Suprapubic skin (tissue), 4 donors: ENCODE results near the gene ATP6V0A4.

ENCODE experiments used
- EP300 ChIP-seq: sonication (generic); formaldehyde crosslinking; IDR thresholded peaks from one replicate; pipeline ENCODE4 v1.6.1; 2017; ENCODE audit warnings: antibody characterized with exemption
- POLR2AphosphoS5 ChIP-seq, 3 donors: sonication (generic); formaldehyde crosslinking; IDR thresholded peaks; one replicate each; pipeline ENCODE4 v1.6.1; 2017; ENCODE audit warnings: antibody characterized with exemption in 3 of 3
- TF ChIP-seq, protein P1 (sequence below), 2 donors: fragments of 200-600 bp in 1 of 2; fragments of 450-650 bp in 1 of 2; sonication (generic) in 1 of 2; IDR thresholded peaks; one replicate each; pipeline ENCODE4 v1.5.1; 2016 to 2019; ENCODE audit warnings: antibody characterized with exemption in 2 of 2, mild to moderate bottlenecking in 1 of 2, moderate library complexity in 1 of 2

DNA sequence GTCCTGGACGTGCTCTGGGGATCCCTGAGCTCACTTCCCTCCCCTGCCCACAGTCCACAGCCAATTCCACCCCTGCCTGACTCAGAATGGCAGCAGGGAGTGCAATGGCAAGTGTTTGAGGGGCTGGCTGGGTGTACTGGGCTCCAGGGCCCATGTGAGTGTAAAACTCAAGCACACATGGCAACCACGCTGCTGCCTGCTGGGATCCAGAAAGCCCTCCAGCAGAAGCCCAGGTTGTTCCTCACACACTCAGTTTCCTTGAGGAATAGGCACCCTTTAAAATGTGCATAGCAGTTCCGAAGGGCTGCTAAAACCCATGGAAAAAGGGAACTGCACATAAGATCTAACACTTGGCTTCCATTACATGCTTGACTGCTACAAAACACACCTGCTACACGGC is 11.3 kb upstream of the ATP6V0A4 start:
- TF ChIP-seq, protein P1, sequence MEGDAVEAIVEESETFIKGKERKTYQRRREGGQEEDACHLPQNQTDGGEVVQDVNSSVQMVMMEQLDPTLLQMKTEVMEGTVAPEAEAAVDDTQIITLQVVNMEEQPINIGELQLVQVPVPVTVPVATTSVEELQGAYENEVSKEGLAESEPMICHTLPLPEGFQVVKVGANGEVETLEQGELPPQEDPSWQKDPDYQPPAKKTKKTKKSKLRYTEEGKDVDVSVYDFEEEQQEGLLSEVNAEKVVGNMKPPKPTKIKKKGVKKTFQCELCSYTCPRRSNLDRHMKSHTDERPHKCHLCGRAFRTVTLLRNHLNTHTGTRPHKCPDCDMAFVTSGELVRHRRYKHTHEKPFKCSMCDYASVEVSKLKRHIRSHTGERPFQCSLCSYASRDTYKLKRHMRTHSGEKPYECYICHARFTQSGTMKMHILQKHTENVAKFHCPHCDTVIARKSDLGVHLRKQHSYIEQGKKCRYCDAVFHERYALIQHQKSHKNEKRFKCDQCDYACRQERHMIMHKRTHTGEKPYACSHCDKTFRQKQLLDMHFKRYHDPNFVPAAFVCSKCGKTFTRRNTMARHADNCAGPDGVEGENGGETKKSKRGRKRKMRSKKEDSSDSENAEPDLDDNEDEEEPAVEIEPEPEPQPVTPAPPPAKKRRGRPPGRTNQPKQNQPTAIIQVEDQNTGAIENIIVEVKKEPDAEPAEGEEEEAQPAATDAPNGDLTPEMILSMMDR (IDR thresholded peaks at IDR 0.05), result no peak
- TF ChIP-seq POLR2AphosphoS5 (IDR thresholded peaks at IDR 0.05), result no peak
- TF ChIP-seq EP300, result no peak
